ENCODE measurements around the gene OR10G2.
"Not testable (repeated sequence)": the region's sequence is repeated elsewhere in the genome, so short reads cannot be mapped to it uniquely, and the experiment has no call there.

OR10G2 gene

GRCh38 chr14:21634840-21635239, at the start of gene OR10G2:
TSS of gene OR10G2 (minus strand) at chr14:21634940. CDS start at chr14:21634842, 98 bp downstream.
- DNase-seq: no peak

- DNase-seq: no peak
Observed at GRCh38 chr14:21680072-21680471, 45.3 kb upstream of the OR10G2 start.

GRCh38 chr14:21675566-21675965, 40.8 kb upstream of the OR10G2 start:
- no peak for DNase-seq

- DNase-seq: no peak
Observed at GRCh38 chr14:21673718-21674117, 39.0 kb upstream of the OR10G2 start, which contains the start of gene OR4E1. TSS of gene OR4E1 (minus strand) at chr14:21673818. CDS start at chr14:21670935, 2,883 bp downstream.

- DNase-seq: no peak
Observed at GRCh38 chr14:21672116-21672515, 37.4 kb upstream of the OR10G2 start.

- no peak for DNase-seq
Observed at GRCh38 chr14:21671371-21671770, 36.6 kb upstream of the OR10G2 start.

GRCh38 chr14:21669284-21669683, 34.5 kb upstream of the OR10G2 start:
- no peak for DNase-seq

- DNase-seq: no peak
Observed at GRCh38 chr14:21668377-21668776, 33.6 kb upstream of the OR10G2 start.

GRCh38 chr14:21656980-21657379, 22.2 kb upstream of the OR10G2 start:
- no peak for DNase-seq

GRCh38 chr14:21654215-21654614, 19.5 kb upstream of the OR10G2 start:
- DNase-seq: no peak

GRCh38 chr14:21653331-21653885, 18.7 kb upstream of the OR10G2 start, which contains the start of gene OR4E2:
TSS of gene OR4E2 (plus strand) at chr14:21653835. CDS start at chr14:21665083, 11,248 bp downstream.
- DNase-seq: no peak

GRCh38 chr14:21652209-21652808, 17.6 kb upstream of the OR10G2 start:
- DNase-seq: no peak

- DNase-seq: no peak
Observed at GRCh38 chr14:21647380-21647779, 12.6 kb upstream of the OR10G2 start.

- DNase-seq: no peak
Observed at GRCh38 chr14:21643407-21643806, 8.7 kb upstream of the OR10G2 start.

GRCh38 chr14:21642683-21643082, 7.9 kb upstream of the OR10G2 start:
- no peak for DNase-seq

- no peak for DNase-seq
Observed at GRCh38 chr14:21631084-21631483, 3.7 kb downstream of the OR10G2 start.

- not testable (repeated sequence) for DNase-seq
Observed at GRCh38 chr14:21630503-21630902, 4.2 kb downstream of the OR10G2 start.

- no peak for DNase-seq
Observed at GRCh38 chr14:21626491-21627230, 8.1 kb downstream of the OR10G2 start.

GRCh38 chr14:21617614-21618013, 17.1 kb downstream of the OR10G2 start:
- no peak for DNase-seq

- no peak for DNase-seq
Observed at GRCh38 chr14:21614240-21614639, 20.5 kb downstream of the OR10G2 start.

GRCh38 chr14:21612324-21612723, 22.4 kb downstream of the OR10G2 start:
- DNase-seq: no peak

- not testable (repeated sequence) for DNase-seq
Observed at GRCh38 chr14:21602181-21602580, 32.6 kb downstream of the OR10G2 start.

GRCh38 chr14:21589317-21589716, 45.4 kb downstream of the OR10G2 start:
- no peak for DNase-seq
